T-helper 17 cell (primary cell): ENCODE results near the gene IGSF21. TPM values are rescaled to one million over a fixed set of nuclear protein-coding genes. Genes with fewer than 3 reads are reported as not detected.

Experiments used
- ATAC-seq: fragments of 150-1000 bp; cut with Tn5 transposase; 2 replicates; pipeline ENCODE4 v1.10.0; 2021; ENCODE audit warnings: mild to moderate bottlenecking, moderate library complexity
- DNase-seq, 3 donors: peaks; one replicate each; pipeline versions ENCODE4 v3.0.0 to v3.0.0-alpha.2; 2020 to 2021
- H3K9me3 ChIP-seq: one replicate; pipeline ENCODE4 v1.7.0; 2013; ENCODE audit warnings: low read length, mild to moderate bottlenecking; ENCODE audit not compliant: control insufficient read depth, poor library complexity, severe bottlenecking
- H3K27ac Mint-ChIP-seq: one replicate; pipeline ENCODE4 v1.8.0; 2022; ENCODE audit warnings: mild to moderate bottlenecking, moderate library complexity, mixed read lengths
- H3K27me3 Mint-ChIP-seq: one replicate; pipeline ENCODE4 v1.8.0; 2022; ENCODE audit warnings: mixed read lengths
- H3K36me3 Mint-ChIP-seq: one replicate; pipeline ENCODE4 v1.8.0; 2022; ENCODE audit warnings: low read depth, mixed read lengths
- H3K4me1 Mint-ChIP-seq: one replicate; pipeline ENCODE4 v1.8.0; 2022; ENCODE audit warnings: mild to moderate bottlenecking, mixed read lengths
- H3K4me3 Mint-ChIP-seq: one replicate; pipeline ENCODE4 v1.8.0; 2022; ENCODE audit warnings: mild to moderate bottlenecking, moderate library complexity, mixed read lengths
- total RNA-seq, 4 donors: library from RNA in 2 of 4; stranded (reverse) in 2 of 4; gene quantifications; one replicate each; pipeline ENCODE4 v1.2.3 and lab custom pipeline; 2022 to 2026

Gene IGSF21
- total RNA-seq, 2 donors from 2014 or later: not detected

DNA sequence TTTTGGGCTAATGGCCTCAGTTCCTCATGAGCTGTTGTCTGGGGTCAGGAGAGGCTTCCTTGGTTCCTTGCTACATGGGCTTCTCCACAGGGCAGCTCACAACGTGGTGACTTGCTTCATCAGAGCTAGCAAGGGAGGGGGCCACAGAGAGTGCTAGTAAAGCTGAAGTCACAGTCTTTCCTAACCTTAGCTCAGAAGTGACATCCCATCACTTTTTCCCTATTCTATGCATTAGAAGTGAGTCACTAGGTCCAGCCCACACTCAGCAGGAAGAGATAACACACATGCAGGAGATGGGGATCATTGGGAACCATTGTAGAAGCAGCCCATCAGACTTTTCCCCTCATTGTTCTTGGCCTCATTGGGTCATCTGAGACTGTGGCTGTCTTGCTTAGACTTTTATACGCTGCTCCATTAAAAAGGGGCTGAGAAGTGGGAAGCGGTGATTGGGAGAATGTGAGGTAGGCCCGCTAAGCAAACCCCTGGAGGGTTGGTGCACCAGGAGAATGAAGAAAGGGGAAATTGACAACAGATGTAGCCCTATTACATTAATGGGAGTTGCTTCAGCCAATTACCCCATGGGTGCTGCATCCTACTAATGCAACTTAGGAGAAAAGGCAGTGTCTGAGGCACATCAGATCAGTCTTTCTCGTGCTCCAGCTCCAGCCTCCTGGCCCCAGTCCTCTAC is 22.1 kb upstream of the IGSF21 start:
- no peak for ATAC-seq
- H3K27ac Mint-ChIP-seq: no peak overlapping the region

DNA sequence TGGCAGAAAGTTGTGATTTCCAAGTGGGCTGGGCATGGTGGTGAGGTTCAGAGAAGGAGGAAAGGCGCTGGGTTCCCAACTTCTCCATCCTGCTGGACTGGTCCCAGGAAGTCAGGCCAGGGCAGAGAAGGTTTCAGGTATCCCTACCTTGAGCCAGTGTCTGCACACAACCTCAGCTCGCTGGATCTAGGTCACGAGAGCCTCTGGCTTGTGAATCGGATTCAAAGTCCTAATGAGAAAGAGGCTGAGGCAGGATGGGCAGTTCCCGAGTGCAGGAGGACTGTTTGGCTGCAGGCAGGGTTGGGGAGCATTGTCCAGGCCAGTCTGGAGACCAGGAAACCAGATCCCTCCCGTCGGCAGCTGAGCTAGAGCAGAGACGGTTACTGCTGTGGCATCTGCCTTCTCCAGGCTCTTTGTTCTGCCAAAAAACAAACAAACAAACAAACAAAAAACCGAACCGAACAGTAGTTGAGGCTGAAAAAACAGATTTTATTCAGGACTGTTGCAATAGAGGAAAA is 19.5 kb upstream of the IGSF21 start:
- Mint-ChIP-seq H3K36me3 (peaks cover 3% of the 10 kb centered on the region), H3K27me3 (peaks cover 54% of the 10 kb centered on the region), H3K27ac (no peak overlapping the region), H3K4me1 (peaks cover 2% of the 10 kb centered on the region), H3K4me3 (no peak overlapping the region)
- DNase-seq (no peak), ATAC-seq (no peak)
- no peaks in the 10 kb centered on the region for H3K9me3 ChIP-seq

More for the DNA sequence above, 22.1 kb upstream of the IGSF21 start:
- no peak overlapping the region for H3K4me3 Mint-ChIP-seq
- H3K9me3 ChIP-seq: no peaks in the 10 kb centered on the region
- peaks cover 42% of the 10 kb centered on the region for H3K27me3 Mint-ChIP-seq
- H3K4me1 Mint-ChIP-seq: no peaks in the 10 kb centered on the region
- DNase-seq: no peak
- H3K36me3 Mint-ChIP-seq: no peaks in the 10 kb centered on the region

DNA sequence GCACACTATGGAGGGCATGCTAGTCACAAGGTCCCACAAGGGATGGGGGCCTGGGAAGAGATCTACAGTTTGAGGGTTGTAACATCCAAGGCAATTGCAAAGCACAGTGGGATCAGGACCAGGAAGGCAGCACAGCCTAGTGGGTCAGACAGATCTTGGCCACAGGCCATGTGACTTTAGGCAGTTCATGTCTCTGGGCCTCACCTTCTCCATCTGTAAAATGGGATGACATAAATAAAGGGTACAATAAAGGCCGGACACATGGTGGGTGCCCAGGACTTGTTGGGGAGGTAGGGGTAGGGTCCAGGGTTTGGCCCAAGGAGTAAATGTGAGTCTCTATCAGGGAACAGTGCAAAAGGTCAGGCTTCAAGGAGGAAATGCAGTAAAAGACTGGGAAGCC is 18.1 kb upstream of the IGSF21 start:
- no peaks in the 10 kb centered on the region for H3K9me3 ChIP-seq
- DNase-seq: no peak
- peaks cover 3% of the 10 kb centered on the region for H3K36me3 Mint-ChIP-seq
- no peak overlapping the region for H3K4me3 Mint-ChIP-seq
- peaks cover 44% of the 10 kb centered on the region for H3K27me3 Mint-ChIP-seq
- no peak for ATAC-seq
- H3K4me1 Mint-ChIP-seq: peaks cover 2% of the 10 kb centered on the region
- H3K27ac Mint-ChIP-seq: no peak overlapping the region

DNA sequence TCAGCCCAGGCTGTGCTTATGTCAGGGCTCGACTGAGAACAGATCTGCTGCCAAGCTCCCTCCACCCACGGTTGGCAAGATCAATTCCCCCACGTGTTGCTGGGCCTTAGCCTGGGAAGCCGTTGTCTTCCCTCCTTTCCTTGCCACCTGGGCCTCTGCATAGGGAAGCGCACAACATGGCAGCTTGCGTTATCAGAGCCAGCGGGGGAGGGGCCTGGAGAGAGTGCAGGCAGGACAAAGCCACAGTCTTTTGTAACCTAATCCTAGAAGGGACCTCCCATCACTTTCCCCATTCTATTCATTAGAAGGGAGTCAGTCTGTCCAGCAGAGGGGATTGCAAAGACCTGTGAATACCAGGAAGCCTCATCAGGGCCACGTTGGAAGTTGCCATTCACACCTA is 17.0 kb upstream of the IGSF21 start:
- no peak for ATAC-seq
- Mint-ChIP-seq H3K27ac (no peak overlapping the region), H3K27me3 (peaks cover 46% of the 10 kb centered on the region), H3K4me3 (no peak overlapping the region), H3K4me1 (peaks cover 2% of the 10 kb centered on the region), H3K36me3 (peaks cover 3% of the 10 kb centered on the region)
- no peak for DNase-seq
- no peaks in the 10 kb centered on the region for H3K9me3 ChIP-seq

DNA sequence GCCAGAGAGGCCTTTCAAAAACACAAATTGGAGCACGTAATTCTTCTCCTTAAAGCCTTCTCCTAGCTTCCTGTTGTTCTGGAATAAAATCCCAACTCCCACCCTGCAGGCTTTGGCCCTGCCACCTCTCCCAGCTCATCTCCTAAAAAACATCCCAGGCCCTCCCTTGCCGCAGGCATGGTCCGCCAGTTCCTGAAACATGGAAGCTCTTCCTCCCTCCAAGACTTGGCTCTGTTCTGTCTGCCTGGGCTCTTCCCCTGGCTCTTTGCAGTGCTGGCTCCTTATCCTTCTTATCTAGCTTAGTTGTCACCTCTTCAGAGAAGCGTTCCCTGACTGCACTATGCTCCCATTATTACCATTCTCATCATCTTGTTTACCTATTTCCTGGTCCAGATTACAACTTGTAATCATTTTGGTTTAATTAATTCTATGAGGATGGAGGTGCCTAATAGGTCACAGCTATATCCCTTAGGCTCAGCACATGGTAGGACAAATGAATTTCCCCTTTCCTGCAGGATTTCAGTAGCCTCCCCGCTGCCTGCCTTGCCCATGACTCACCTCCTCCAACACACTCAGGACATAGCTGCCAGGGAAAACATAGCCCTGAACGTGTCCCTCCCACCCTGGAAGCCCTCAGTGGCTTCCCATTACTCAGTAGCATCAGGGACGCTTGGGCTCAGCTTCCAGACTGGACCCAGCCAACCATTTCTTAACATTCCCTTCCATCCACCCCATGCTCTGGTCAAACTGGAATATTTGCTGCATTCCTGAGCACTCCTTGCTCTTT is 15.7 kb upstream of the IGSF21 start:
- H3K27ac Mint-ChIP-seq: no peak overlapping the region
- peaks cover 56% of the 10 kb centered on the region for H3K27me3 Mint-ChIP-seq
- H3K4me1 Mint-ChIP-seq: peaks cover 2% of the 10 kb centered on the region

DNA sequence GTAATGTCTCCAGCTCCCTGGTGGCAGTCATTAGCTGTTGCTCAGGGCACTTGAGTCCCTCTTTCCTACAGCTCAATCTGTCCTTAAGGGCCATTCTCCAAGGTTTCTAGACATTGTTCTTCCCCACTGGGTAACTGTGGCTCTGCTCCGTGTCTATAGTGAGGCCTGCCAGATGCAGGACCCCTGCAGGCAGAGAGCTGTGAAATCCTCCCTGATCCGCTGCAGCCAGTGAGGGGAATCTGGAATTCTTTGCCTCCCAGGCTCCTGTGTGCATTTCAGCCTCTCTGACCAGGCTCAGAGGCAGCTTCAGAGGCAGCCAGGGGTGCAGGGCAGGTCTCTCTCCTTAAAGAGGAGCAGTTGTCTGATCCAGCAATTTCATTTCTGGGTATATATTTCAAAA is 14.4 kb upstream of the IGSF21 start:
- Mint-ChIP-seq H3K36me3 (peaks cover 3% of the 10 kb centered on the region), H3K27ac (no peak overlapping the region), H3K4me3 (no peak overlapping the region), H3K27me3 (peaks cover 56% of the 10 kb centered on the region), H3K4me1 (peaks cover 2% of the 10 kb centered on the region)
- ATAC-seq (no peak), DNase-seq (no peak)
- no peaks in the 10 kb centered on the region for H3K9me3 ChIP-seq

More for the DNA sequence above, 15.7 kb upstream of the IGSF21 start:
- Mint-ChIP-seq H3K36me3 (peaks cover 3% of the 10 kb centered on the region), H3K4me3 (no peak overlapping the region)
- ATAC-seq (no peak), DNase-seq (no peak)
- no peaks in the 10 kb centered on the region for H3K9me3 ChIP-seq

DNA sequence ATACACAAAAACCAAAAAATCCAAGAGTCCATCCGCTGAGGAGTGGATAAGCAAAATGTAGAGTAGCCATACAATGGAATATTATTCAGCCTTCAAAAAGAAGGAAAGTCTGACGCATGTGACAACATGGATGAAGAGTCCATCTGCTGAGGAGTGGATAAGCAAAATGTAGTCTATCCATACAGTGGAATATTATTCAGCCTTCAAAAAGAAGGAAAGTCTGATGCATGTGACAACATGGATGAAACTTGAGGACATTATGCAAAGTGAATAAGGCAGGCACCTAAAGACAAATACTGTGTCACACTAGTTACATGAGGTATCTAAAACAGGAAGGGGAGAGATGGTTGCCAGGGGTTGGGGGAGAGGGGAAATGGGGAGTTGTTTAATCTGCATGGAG is 14.0 kb upstream of the IGSF21 start:
- peaks cover 59% of the 10 kb centered on the region for H3K27me3 Mint-ChIP-seq

DNA sequence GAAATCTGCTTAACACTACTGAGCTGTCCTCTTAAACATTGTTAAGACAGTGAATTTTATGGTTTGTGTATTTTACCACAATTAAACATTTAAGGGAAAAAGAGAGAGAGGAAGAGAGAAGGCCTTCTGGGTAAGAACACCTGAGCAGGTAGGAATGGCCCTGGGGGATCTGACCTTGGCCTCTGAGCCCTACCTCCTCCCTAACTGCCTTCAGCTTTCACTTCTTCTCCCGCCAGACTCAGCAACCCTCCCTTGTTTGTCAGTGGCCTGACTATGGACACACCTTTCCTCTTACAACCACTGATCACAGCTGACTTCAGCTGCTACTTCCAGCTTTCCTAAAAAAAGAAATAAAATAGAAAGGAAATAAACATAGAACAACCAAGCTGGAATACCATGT is 13.5 kb upstream of the IGSF21 start:
- H3K36me3 Mint-ChIP-seq: peaks cover 3% of the 10 kb centered on the region
- no peak overlapping the region for H3K27ac Mint-ChIP-seq
- no peak overlapping the region for H3K4me3 Mint-ChIP-seq
- no peaks in the 10 kb centered on the region for H3K9me3 ChIP-seq
- no peak for DNase-seq
- H3K27me3 Mint-ChIP-seq: peaks cover 60% of the 10 kb centered on the region
- H3K4me1 Mint-ChIP-seq: peaks cover 3% of the 10 kb centered on the region
- no peak for ATAC-seq

More for the DNA sequence above, 14.0 kb upstream of the IGSF21 start:
- Mint-ChIP-seq H3K36me3 (peaks cover 3% of the 10 kb centered on the region), H3K4me1 (peaks cover 2% of the 10 kb centered on the region), H3K4me3 (no peak overlapping the region), H3K27ac (no peak overlapping the region)
- DNase-seq (no peak), ATAC-seq (no peak)
- H3K9me3 ChIP-seq: no peaks in the 10 kb centered on the region

DNA sequence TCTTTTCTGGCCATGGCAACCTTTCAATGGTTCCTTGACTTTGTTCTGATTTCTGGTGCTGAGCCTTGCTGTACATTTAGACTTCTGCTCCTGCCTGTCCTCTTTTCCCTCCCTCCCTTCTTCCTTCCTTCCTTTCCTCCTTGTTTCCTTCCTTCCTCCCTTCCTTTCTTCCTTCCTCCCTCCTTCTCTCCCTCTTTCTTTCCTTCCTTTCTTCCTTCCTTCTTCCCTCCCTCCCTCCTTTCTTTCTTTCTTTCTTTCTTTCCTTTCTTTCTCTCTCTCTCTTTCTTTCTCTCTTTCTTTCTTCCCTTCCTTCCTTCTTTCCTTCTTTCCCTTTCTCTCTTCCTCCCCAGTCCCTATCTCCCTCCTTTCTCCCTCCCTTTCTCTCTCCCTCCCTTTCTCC is 10.4 kb upstream of the IGSF21 start:
- peaks cover 2% of the 10 kb centered on the region for H3K4me1 Mint-ChIP-seq
- H3K36me3 Mint-ChIP-seq: peaks cover 4% of the 10 kb centered on the region
- DNase-seq (no peak), ATAC-seq (no peak)
- H3K9me3 ChIP-seq: no peaks in the 10 kb centered on the region
- peaks cover 66% of the 10 kb centered on the region for H3K27me3 Mint-ChIP-seq
- no peak overlapping the region for H3K27ac Mint-ChIP-seq
- H3K4me3 Mint-ChIP-seq: no peak overlapping the region

DNA sequence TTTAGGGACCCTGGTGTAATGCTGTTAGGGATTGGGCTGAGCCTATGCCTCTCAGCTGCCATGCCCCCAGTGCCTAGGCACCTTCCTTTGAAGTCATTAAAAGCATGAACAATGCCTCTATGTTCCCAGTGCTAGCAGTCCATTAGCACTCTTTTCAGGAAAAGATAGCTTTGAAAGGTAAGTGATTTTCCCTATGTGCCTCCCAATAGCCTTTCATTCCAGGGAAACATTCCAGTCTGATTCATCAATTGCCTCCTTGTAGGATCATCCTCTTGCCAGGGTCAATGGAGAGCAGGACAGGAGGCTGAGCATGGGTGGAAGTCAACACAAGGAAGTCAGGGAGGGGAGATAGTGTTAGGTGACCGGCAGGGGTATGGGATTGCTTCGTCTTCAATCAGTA is 8.6 kb upstream of the IGSF21 start:
- no peak for DNase-seq
- no peak for ATAC-seq
- no peaks in the 10 kb centered on the region for H3K9me3 ChIP-seq
- H3K27ac Mint-ChIP-seq: no peak overlapping the region
- peaks cover 2% of the 10 kb centered on the region for H3K4me1 Mint-ChIP-seq
- no peak overlapping the region for H3K4me3 Mint-ChIP-seq
- peaks cover 4% of the 10 kb centered on the region for H3K36me3 Mint-ChIP-seq
- H3K27me3 Mint-ChIP-seq: peaks cover 68% of the 10 kb centered on the region

DNA sequence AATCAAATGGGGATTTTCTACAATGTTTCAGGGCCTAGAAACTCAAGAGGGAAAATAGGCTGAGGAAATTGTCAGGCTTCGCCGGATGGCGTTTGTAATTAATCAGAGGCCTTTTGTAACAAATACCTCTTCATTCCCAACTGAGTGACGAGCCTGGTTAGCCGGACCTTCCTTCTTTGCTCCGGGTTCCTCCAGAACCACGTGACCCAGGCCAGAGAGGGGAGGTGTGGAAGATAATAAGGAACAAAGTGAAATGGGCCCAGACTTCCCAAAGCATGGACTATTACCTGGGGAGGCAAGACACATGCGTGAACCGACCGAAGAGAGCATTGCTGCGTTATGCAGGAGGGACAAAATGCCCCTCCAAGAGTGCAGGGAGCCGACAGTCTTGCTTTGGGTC is 7.5 kb upstream of the IGSF21 start:
- ATAC-seq (no peak), DNase-seq (no peak)
- peaks cover 68% of the 10 kb centered on the region for H3K27me3 Mint-ChIP-seq
- H3K4me1 Mint-ChIP-seq: peaks cover 2% of the 10 kb centered on the region
- H3K4me3 Mint-ChIP-seq: no peak overlapping the region
- peaks cover 4% of the 10 kb centered on the region for H3K36me3 Mint-ChIP-seq
- no peaks in the 10 kb centered on the region for H3K9me3 ChIP-seq
- no peak overlapping the region for H3K27ac Mint-ChIP-seq

DNA sequence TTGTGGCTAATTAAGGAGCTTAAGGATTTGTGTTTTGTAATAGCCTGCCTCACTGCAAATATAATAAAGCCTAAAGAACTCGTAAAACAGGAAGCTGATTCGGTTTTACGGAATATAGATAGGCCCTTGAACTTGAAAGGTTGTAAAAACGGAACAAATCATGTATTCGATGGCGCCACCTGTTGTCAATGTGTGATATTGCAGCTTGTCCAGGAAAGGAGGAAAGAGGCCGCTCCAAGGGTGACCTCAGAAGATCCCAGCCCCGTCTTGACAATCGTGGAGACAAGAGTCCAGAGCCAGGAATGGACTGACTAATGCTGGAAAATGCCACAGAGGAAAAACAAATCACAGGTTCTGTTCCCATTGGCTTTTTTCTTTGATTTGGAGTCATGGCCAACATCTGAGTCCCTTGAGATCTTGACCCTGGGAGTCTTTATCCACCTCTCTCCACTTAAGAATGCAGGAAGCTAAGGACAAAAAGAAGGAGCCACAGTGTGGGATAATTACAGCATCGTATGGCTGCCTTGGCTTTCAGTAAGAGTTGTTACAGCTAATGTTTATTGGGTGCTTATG is 7.0 kb upstream of the IGSF21 start:
- peak in 1 of 3 donors; percentile 17 for DNase-seq
- no peaks in the 10 kb centered on the region for H3K9me3 ChIP-seq
- ATAC-seq: no peak
- Mint-ChIP-seq H3K36me3 (peaks cover 4% of the 10 kb centered on the region), H3K27me3 (peaks cover 65% of the 10 kb centered on the region), H3K4me1 (peaks cover 2% of the 10 kb centered on the region), H3K4me3 (no peak overlapping the region), H3K27ac (no peak overlapping the region)

DNA sequence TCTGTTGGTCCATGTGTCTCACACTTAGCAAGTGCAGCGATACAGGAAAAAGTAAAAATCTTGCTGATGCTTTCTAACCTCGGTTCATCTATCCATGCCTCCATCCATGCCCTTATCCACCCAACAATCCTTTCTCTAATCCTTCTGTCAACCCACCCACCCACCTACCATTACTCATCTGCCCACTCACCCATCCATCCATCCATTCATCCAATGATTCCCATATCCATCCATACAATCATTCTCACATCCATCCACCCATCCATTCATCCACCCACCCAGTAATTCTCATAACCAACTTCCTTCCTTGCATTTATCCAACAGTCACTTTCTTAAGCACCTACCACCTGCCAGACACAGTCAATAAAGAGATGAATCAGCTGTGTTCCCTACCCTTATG is 6.1 kb upstream of the IGSF21 start:
- H3K9me3 ChIP-seq: no peaks in the 10 kb centered on the region
- H3K4me1 Mint-ChIP-seq: peaks cover 2% of the 10 kb centered on the region
- H3K27me3 Mint-ChIP-seq: peaks cover 62% of the 10 kb centered on the region
- H3K27ac Mint-ChIP-seq: no peak overlapping the region
- peaks cover 4% of the 10 kb centered on the region for H3K36me3 Mint-ChIP-seq
- ATAC-seq (no peak), DNase-seq (no peak)
- H3K4me3 Mint-ChIP-seq: no peak overlapping the region
